HCT116 (cell line): ENCODE results near the gene CCHCR1. TPM values are rescaled to one million over a fixed set of nuclear protein-coding genes. Genes with fewer than 3 reads are reported as not detected.

Experiments
- ATAC-seq: fragments of 200-7000 bp; cut with Tn5 transposase; 2 replicates; pipeline ENCODE4 v1.9.1; 2020; ENCODE audit warnings: mild to moderate bottlenecking, moderate library complexity
- BruUV-seq: library from RNA; stranded (reverse); fragments of 400-500 nt; replicated peaks from 2 replicates; lab custom pipeline; 2021; lab: Mats Ljungman, UMichigan
- CTCF ChIA-PET: fragments of 300-600 bp; sonication (Branson Sonifier 250); formaldehyde crosslinking; loops from one replicate; lab custom pipeline; 2021; ENCODE audit warnings: antibody characterized with exemption; lab: Charles Lee
- POLR2A ChIA-PET: fragments of 300-600, 350-600 bp; sonication (Branson Sonifier 250); formaldehyde crosslinking; loops from one replicate; lab custom pipeline; 2021; ENCODE audit warnings: antibody characterized with exemption; lab: Charles Lee
- RAD21 ChIA-PET, 2 experiments: fragments of 300-600 bp; sonication (Branson Sonifier 250); formaldehyde crosslinking; loops; one replicate each; lab custom pipeline; 2023; ENCODE audit warnings: low total read pairs in 2 of 2; ENCODE audit not compliant: uncharacterized antibody in 2 of 2, unreplicated experiment in 2 of 2, low non-redundant PET in 1 of 2; lab: Charles Lee
- DNase-seq: peaks from one replicate; pipeline ENCODE4 v3.0.0-alpha.2; 2010; ENCODE audit warnings: low read depth, low spot score
- H2AFZ ChIP-seq: fragments of 200-600 bp; shearing (Covaris generic), sonication (generic); 2 replicates; pipeline ENCODE4 v1.6.1; 2017; ENCODE audit warnings: low read depth, mixed run types, mixed read lengths, antibody characterized with exemption, low read length; ENCODE audit not compliant: poor library complexity, severe bottlenecking
- H3K27ac ChIP-seq: 2 replicates; pipeline ENCODE4 v1.5.1; 2012; ENCODE audit warnings: low read depth, low read length
- H3K27me3 ChIP-seq: fragments of 200-600 bp; sonication (generic); 2 replicates; pipeline ENCODE4 v1.6.1; 2016; ENCODE audit warnings: mixed run types, low read length, mixed read lengths; ENCODE audit not compliant: insufficient read depth
- H3K36me3 ChIP-seq, 2 experiments: fragments of 200-500 bp in 1 of 2; fragments of 200-600 bp in 1 of 2; sonication (Bioruptor generic) in 1 of 2; sonication (generic) in 1 of 2; 2 replicates each; pipeline versions ENCODE4 v1.5.1 to v1.6.1; 2014 to 2016; ENCODE audit warnings: low read length in 2 of 2, inconsistent platforms in 1 of 2, mixed read lengths in 1 of 2, mixed run types in 1 of 2; ENCODE audit not compliant: insufficient read depth in 2 of 2, control insufficient read depth in 1 of 2
- H3K4me1 ChIP-seq, 2 experiments: fragments of 200-600 bp in 1 of 2; sonication (generic) in 1 of 2; 2 replicates each; pipeline versions ENCODE4 v1.5.1 to v1.6.1; 2012 to 2017; ENCODE audit warnings: low read length in 2 of 2, inconsistent platforms in 1 of 2, mild to moderate bottlenecking in 1 of 2, mixed read lengths in 1 of 2, mixed run types in 1 of 2, moderate library complexity in 1 of 2; ENCODE audit not compliant: insufficient read depth in 2 of 2, control insufficient read depth in 1 of 2
- H3K4me2 ChIP-seq: fragments of 200-600 bp; sonication (generic); 2 replicates; pipeline ENCODE4 v1.6.1; 2017; ENCODE audit warnings: mixed run types, low read length, mixed read lengths
- H3K4me3 ChIP-seq, 2 experiments: fragments of 200-600 bp in 1 of 2; sonication (generic) in 1 of 2; replicated peaks in 1 of 2; 2 replicates each; pipeline ENCODE4 v1.5.1; 2011 to 2016; ENCODE audit warnings: low read length in 2 of 2, control low read depth in 1 of 2, low read depth in 1 of 2, mild to moderate bottlenecking in 1 of 2, mixed read lengths in 1 of 2, mixed run types in 1 of 2
- H3K79me2 ChIP-seq: fragments of 200-600 bp; sonication (generic); 2 replicates; pipeline ENCODE4 v1.6.1; 2017; ENCODE audit warnings: mild to moderate bottlenecking, mixed run types, low read length, moderate library complexity, mixed read lengths; ENCODE audit not compliant: insufficient read depth
- H3K9ac ChIP-seq: fragments of 200-600 bp; sonication (generic); 2 replicates; pipeline ENCODE4 v1.6.1; 2016; ENCODE audit warnings: low read length, mixed read lengths
- H3K9me2 ChIP-seq: fragments of 200-600 bp; sonication (generic), shearing (Covaris generic); 2 replicates; pipeline ENCODE4 v1.6.1; 2017; ENCODE audit warnings: mixed run types, mild to moderate bottlenecking, moderate library complexity; ENCODE audit not compliant: insufficient read depth
- H3K9me3 ChIP-seq, 2 experiments: fragments of 200-500 bp in 1 of 2; fragments of 200-600 bp in 1 of 2; sonication (Bioruptor generic) in 1 of 2; sonication (generic) in 1 of 2; 2 replicates each; pipeline ENCODE4 v1.6.1; 2014 to 2017; ENCODE audit warnings: low read length in 2 of 2, mixed read lengths in 2 of 2, inconsistent platforms in 1 of 2, low read depth in 1 of 2, mild to moderate bottlenecking in 1 of 2, mixed run types in 1 of 2, moderate library complexity in 1 of 2; ENCODE audit not compliant: control insufficient read depth in 1 of 2, insufficient read depth in 1 of 2
- H4K20me1 ChIP-seq: fragments of 200-600 bp; sonication (generic), shearing (Covaris generic); 2 replicates; pipeline ENCODE4 v1.6.1; 2017; ENCODE audit warnings: mixed run types, mild to moderate bottlenecking, moderate library complexity; ENCODE audit not compliant: insufficient read depth
- ATF3 ChIP-seq: IDR thresholded peaks from 2 replicates; pipeline ENCODE4 v1.6.1; 2012
- CBX3 ChIP-seq: IDR thresholded peaks from 2 replicates; pipeline ENCODE4 v1.6.1; 2012; ENCODE audit warnings: low read depth
- CTCF ChIP-seq, 3 experiments: fragments of 200-600 bp in 1 of 3; sonication (generic) in 1 of 3; IDR thresholded peaks in 2 of 3; conservative IDR thresholded peaks in 1 of 3; 2 replicates each; pipeline ENCODE4 v1.5.1; 2012 to 2017; ENCODE audit warnings: low read depth in 2 of 3, low read length in 2 of 3, antibody characterized with exemption in 1 of 3, borderline replicate concordance in 1 of 3, control low read depth in 1 of 3, mild to moderate bottlenecking in 1 of 3, mixed read lengths in 1 of 3, mixed run types in 1 of 3, moderate library complexity in 1 of 3; ENCODE audit not compliant: insufficient read depth in 1 of 3
- EZH2phosphoT487 ChIP-seq: fragments of 200-600 bp; IDR thresholded peaks from 2 replicates; pipeline ENCODE4 v1.6.1; 2018; ENCODE audit warnings: antibody characterized with exemption, borderline replicate concordance
- FOSL1 ChIP-seq: IDR thresholded peaks from 2 replicates; pipeline ENCODE4 v1.6.1; 2012; ENCODE audit warnings: low read depth
- REST ChIP-seq: IDR thresholded peaks from 2 replicates; pipeline ENCODE4 v1.6.1; 2012; ENCODE audit warnings: low read depth
- SIN3A ChIP-seq: IDR thresholded peaks from 2 replicates; pipeline ENCODE4 v1.6.1; 2012; ENCODE audit warnings: low read depth
- YY1 ChIP-seq: IDR thresholded peaks from 2 replicates; pipeline ENCODE4 v1.6.1; 2011; ENCODE audit warnings: low read length, low read depth, moderate library complexity, mild to moderate bottlenecking; ENCODE audit not compliant: insufficient replicate concordance; ENCODE audit errors: extremely low read depth
- ZFX ChIP-seq: fragments of 450-650 bp; IDR thresholded peaks from 2 replicates; pipeline ENCODE4 v1.6.1; 2017
- ZNF274 ChIP-seq: fragments of 200-500 bp; sonication (Bioruptor generic); IDR thresholded peaks from 2 replicates; pipeline ENCODE4 v1.6.1; 2014; ENCODE audit warnings: mild to moderate bottlenecking, low read depth, low read length, inconsistent platforms
- intact Hi-C: fragments of 100-400 bp; cut with micrococcal nuclease; formaldehyde crosslinking; loops from 2 replicates; pipeline ENCODE4 v1.10.0; 2022
- total RNA-seq: library from RNA; stranded (reverse); gene quantifications from one replicate; pipeline ENCODE4 v1.2.1, GENCODE V29; 2021; ENCODE audit not compliant: unreplicated experiment

CCHCR1 gene
- total RNA-seq, 1 experiment from 2014 or later: 40.7 TPM

GRCh38 chr6:31154436-31154835, 3.2 kb downstream of the CCHCR1 start:
- CTCF ChIA-PET: no interaction called here
- Histone ChIP-seq H3K9ac (no peak overlapping the region), H3K27me3 (no peaks in the 10 kb centered on the region), H2AFZ (no peak overlapping the region), H3K9me3 (no peaks in the 10 kb centered on the region), H4K20me1 (no peaks in the 10 kb centered on the region), H3K4me3 (no peak overlapping the region), H3K4me2 (no peak overlapping the region), H3K79me2 (peaks cover 9% of the 10 kb centered on the region), H3K9me2 (no peaks in the 10 kb centered on the region), H3K36me3 (peaks cover 0 to 8% of the 10 kb centered on the region in 2 experiments; a peak in 2 of 4 replicates), H3K4me1 (peaks cover 11 to 16% of the 10 kb centered on the region in 2 experiments), H3K27ac (no peak overlapping the region)
- POLR2A ChIA-PET: interaction anchor here (0.6 kb wide), 1 partner anchor 588 kb away, joined by 3 read pairs; no protein-coding TSS in a partner anchor
- ATAC-seq: no peak
- no peak for DNase-seq
- no TSS peak for BruUV-seq
- RAD21 ChIA-PET: no interaction called here
- intact Hi-C loops: no loop called here
- TF ChIP-seq YY1: no peak
- no peak for TF ChIP-seq EZH2phosphoT487

GRCh38 chr6:31152781-31153180, 4.8 kb downstream of the CCHCR1 start:
- Histone ChIP-seq H3K9me2 (no peaks in the 10 kb centered on the region), H3K27me3 (no peaks in the 10 kb centered on the region), H2AFZ (no peak overlapping the region), H3K4me1 (peaks cover 5 to 9% of the 10 kb centered on the region in 2 experiments), H3K79me2 (peaks cover 4% of the 10 kb centered on the region), H4K20me1 (no peaks in the 10 kb centered on the region), H3K9me3 (no peaks in the 10 kb centered on the region), H3K4me3 (no peak overlapping the region), H3K27ac (no peak overlapping the region), H3K9ac (no peak overlapping the region), H3K36me3 (peaks cover 0 to 8% of the 10 kb centered on the region in 2 experiments; a peak in 2 of 4 replicates), H3K4me2 (no peak overlapping the region)
- ChIA-PET RAD21 (interaction anchor here in 1 of 2 experiments (0.6 kb wide), 1 partner anchor 20 kb away, joined by 6 read pairs; no protein-coding TSS in a partner anchor), POLR2A (no interaction called here), CTCF (interaction anchor here (1.4 kb wide), 1 partner anchor 24 kb away, joined by 3 read pairs; no protein-coding TSS in a partner anchor)
- BruUV-seq: no TSS peak
- TF ChIP-seq ATF3 (no peak), CTCF (IDR thresholded peaks at IDR 0.05 in 2 of 3, conservative IDR thresholded peaks at IDR 0.05 in 1 of 3; ENCODE audit: borderline replicate concordance in 1 of 3, insufficient read depth in 1 of 3, low read depth in 2 of 3, low read length in 2 of 3) (no peak), FOSL1 (no peak), ZFX (no peak), ZNF274 (no peak), CBX3 (no peak), REST (no peak), SIN3A (no peak)
- ATAC-seq: no peak
- intact Hi-C loops: no loop called here
- DNase-seq: no peak
